GM12878 (cell line): ENCODE data around the gene IL4. TPM values are rescaled to one million over a fixed set of nuclear protein-coding genes. Genes with fewer than 3 reads are reported as not detected.

ENCODE experiments used
- CHD2 ChIP-seq: IDR thresholded peaks from 2 replicates; pipeline ENCODE4 v1.6.1; 2011; ENCODE audit warnings: low read depth, low read length, improper control_type of control experiment, borderline replicate concordance
- FOXM1 ChIP-seq: IDR thresholded peaks from 2 replicates; pipeline ENCODE4 v1.6.1; 2012; ENCODE audit warnings: low read depth, mild to moderate bottlenecking, inconsistent platforms, low read length, moderate library complexity
- HDAC2 ChIP-seq: fragments of 200-600 bp; sonication (generic); IDR thresholded peaks from 2 replicates; pipeline ENCODE4 v1.6.1; 2017
- HDAC6 ChIP-seq: fragments of 200-600 bp; sonication (generic); IDR thresholded peaks from one replicate; pipeline ENCODE4 v1.8.0; 2017; ENCODE audit warnings: antibody characterized with exemption; ENCODE audit not compliant: unreplicated experiment
- IKZF1 ChIP-seq: fragments of 450-650 bp; conservative IDR thresholded peaks from 2 replicates; pipeline ENCODE4 v1.6.1; 2017; ENCODE audit warnings: antibody characterized with exemption, mild to moderate bottlenecking
- MTA2 ChIP-seq: fragments of 450-650 bp; IDR thresholded peaks from 2 replicates; pipeline ENCODE4 v1.6.1; 2016; ENCODE audit warnings: low read depth, mild to moderate bottlenecking, moderate library complexity
- MYB ChIP-seq: fragments of 150-350 bp; IDR thresholded peaks from 2 replicates; pipeline ENCODE4 v1.6.1; 2014; ENCODE audit warnings: mild to moderate bottlenecking, low read depth, low read length, borderline replicate concordance
- NFIC ChIP-seq: IDR thresholded peaks from 2 replicates; pipeline ENCODE4 v1.6.1; 2012; ENCODE audit warnings: low read depth, mild to moderate bottlenecking, inconsistent platforms, low read length, moderate library complexity
- SMAD5 ChIP-seq: IDR thresholded peaks from 2 replicates; pipeline ENCODE4 v1.6.1; 2016; ENCODE audit warnings: antibody characterized with exemption, low read depth
- polyA plus RNA-seq, 11 experiments: library from polyadenylated mRNA; depleted of rRNA in 4 of 11; unstranded in 6 of 11; stranded (reverse) in 5 of 11; fragments of >200 nt; fragmentation: Nextera tagmentation in 4 of 11; fragmentation: Illumina TruSeq in 1 of 11; extraction: Ambion mirVana in 4 of 11; extraction: Trizol in 1 of 11; gene quantifications; 1 replicate in 1 of 11; 2 replicates in 10 of 11; pipeline versions ENCODE4 v1.2.1 to v1.2.3, GENCODE V29; 2011 to 2016; ENCODE audit warnings: inconsistent platforms in 2 of 11, missing spikeins in 2 of 11, low read depth in 1 of 11
- total RNA-seq, 4 experiments: library from RNA; depleted of rRNA in 3 of 4; stranded (reverse); fragments of >200 nt in 3 of 4; fragmentation: Illumina TruSeq in 1 of 4; extraction: Trizol in 1 of 4; gene quantifications; 2 replicates each; pipeline versions ENCODE4 v1.2.1 to v1.2.3, GENCODE V29; 2013 to 2021
- TF ChIP-seq, protein P1 (sequence below): IDR thresholded peaks from 2 replicates; pipeline ENCODE4 v1.6.1; 2012; ENCODE audit warnings: low read depth, low read length, improper control_type of control experiment
- TF ChIP-seq, protein P2 (sequence below): IDR thresholded peaks from 2 replicates; pipeline ENCODE4 v1.6.1; 2012; ENCODE audit warnings: mild to moderate bottlenecking, low read depth, low read length
- TF ChIP-seq, protein P3 (sequence below): fragments of 450-650 bp; IDR thresholded peaks from 2 replicates; pipeline ENCODE4 v1.6.1; 2016; ENCODE audit warnings: mild to moderate bottlenecking
- TF ChIP-seq, protein P4 (sequence below): fragments of 450-650 bp; IDR thresholded peaks from 2 replicates; pipeline ENCODE4 v1.6.1; 2017; ENCODE audit warnings: mild to moderate bottlenecking, low read depth, inconsistent platforms; ENCODE audit not compliant: poor library complexity, severe bottlenecking
- TF ChIP-seq, protein P5 (sequence below): IDR thresholded peaks from 2 replicates; pipeline ENCODE4 v1.6.1; 2012; ENCODE audit warnings: low read depth, low read length, improper control_type of control experiment

Gene IL4
- total and polyA plus RNA-seq, 10 of the 15 experiments (the other 5 are each of a cell fraction or from before 2014, with no cell fraction given), result 0.20 to 0.80 (median 0.50) TPM; not detected in 7

DNA sequence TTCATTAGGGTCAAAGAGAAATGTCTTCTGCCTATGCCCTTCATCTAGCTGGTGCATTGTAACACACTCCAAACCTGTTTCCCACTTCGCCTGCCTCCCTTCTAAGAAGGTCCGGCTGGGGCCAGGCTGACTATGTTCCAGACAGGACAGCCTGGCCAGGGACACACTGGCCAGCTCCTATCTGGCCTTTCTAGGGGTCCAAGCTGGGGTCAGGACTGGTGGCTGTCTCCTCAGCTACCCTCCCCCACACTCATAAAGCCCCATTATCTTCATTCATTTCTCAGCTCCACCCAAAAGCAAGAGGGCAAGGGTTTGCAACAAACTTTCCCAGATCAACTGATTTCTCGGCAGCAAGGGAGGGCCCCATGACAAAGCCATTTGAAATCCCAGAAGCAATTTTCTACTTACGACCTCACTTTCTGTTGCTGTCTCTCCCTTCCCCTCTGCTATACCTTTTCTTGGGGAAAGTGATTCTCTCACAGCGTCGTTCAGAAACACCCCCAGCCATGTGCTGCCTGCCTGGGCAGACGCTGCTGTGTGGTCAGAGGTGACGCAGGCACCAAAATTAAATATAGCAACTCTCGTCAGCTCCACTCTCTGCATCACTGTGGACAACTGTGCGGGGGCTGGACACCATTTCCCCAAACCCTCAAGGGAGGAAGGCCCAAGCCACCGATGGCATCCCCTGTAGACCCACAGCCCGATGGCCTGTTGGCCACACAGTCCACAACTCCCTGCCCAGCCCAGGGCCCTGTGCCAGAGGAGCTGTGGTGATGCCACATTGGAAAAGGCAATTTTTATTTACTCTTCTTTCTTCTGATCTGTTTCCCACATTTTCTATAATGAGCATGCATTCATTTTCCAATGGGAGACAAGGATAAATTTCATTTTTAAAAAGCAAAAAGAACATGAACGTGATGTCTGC is 9.8 kb upstream of the IL4 start (continued):
- TF ChIP-seq, protein P1, sequence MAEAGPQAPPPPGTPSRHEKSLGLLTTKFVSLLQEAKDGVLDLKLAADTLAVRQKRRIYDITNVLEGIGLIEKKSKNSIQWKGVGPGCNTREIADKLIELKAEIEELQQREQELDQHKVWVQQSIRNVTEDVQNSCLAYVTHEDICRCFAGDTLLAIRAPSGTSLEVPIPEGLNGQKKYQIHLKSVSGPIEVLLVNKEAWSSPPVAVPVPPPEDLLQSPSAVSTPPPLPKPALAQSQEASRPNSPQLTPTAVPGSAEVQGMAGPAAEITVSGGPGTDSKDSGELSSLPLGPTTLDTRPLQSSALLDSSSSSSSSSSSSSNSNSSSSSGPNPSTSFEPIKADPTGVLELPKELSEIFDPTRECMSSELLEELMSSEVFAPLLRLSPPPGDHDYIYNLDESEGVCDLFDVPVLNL, result no peak
- TF ChIP-seq, protein P2, sequence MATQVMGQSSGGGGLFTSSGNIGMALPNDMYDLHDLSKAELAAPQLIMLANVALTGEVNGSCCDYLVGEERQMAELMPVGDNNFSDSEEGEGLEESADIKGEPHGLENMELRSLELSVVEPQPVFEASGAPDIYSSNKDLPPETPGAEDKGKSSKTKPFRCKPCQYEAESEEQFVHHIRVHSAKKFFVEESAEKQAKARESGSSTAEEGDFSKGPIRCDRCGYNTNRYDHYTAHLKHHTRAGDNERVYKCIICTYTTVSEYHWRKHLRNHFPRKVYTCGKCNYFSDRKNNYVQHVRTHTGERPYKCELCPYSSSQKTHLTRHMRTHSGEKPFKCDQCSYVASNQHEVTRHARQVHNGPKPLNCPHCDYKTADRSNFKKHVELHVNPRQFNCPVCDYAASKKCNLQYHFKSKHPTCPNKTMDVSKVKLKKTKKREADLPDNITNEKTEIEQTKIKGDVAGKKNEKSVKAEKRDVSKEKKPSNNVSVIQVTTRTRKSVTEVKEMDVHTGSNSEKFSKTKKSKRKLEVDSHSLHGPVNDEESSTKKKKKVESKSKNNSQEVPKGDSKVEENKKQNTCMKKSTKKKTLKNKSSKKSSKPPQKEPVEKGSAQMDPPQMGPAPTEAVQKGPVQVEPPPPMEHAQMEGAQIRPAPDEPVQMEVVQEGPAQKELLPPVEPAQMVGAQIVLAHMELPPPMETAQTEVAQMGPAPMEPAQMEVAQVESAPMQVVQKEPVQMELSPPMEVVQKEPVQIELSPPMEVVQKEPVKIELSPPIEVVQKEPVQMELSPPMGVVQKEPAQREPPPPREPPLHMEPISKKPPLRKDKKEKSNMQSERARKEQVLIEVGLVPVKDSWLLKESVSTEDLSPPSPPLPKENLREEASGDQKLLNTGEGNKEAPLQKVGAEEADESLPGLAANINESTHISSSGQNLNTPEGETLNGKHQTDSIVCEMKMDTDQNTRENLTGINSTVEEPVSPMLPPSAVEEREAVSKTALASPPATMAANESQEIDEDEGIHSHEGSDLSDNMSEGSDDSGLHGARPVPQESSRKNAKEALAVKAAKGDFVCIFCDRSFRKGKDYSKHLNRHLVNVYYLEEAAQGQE, result no peak
- TF ChIP-seq, protein P3, sequence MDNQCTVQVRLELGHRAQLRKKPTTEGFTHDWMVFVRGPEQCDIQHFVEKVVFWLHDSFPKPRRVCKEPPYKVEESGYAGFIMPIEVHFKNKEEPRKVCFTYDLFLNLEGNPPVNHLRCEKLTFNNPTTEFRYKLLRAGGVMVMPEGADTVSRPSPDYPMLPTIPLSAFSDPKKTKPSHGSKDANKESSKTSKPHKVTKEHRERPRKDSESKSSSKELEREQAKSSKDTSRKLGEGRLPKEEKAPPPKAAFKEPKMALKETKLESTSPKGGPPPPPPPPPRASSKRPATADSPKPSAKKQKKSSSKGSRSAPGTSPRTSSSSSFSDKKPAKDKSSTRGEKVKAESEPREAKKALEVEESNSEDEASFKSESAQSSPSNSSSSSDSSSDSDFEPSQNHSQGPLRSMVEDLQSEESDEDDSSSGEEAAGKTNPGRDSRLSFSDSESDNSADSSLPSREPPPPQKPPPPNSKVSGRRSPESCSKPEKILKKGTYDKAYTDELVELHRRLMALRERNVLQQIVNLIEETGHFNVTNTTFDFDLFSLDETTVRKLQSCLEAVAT, result peak; percentile 82
- no peak for TF ChIP-seq HDAC2
- no peak for TF ChIP-seq SMAD5
- 0 out of 2 replicates have a peak, but pooled peaks have one; percentile 55 for TF ChIP-seq MYB
- TF ChIP-seq CHD2, result peak; percentile 95
- TF ChIP-seq NFIC, result no peak
- no peak for TF ChIP-seq HDAC6
- TF ChIP-seq, protein P4, sequence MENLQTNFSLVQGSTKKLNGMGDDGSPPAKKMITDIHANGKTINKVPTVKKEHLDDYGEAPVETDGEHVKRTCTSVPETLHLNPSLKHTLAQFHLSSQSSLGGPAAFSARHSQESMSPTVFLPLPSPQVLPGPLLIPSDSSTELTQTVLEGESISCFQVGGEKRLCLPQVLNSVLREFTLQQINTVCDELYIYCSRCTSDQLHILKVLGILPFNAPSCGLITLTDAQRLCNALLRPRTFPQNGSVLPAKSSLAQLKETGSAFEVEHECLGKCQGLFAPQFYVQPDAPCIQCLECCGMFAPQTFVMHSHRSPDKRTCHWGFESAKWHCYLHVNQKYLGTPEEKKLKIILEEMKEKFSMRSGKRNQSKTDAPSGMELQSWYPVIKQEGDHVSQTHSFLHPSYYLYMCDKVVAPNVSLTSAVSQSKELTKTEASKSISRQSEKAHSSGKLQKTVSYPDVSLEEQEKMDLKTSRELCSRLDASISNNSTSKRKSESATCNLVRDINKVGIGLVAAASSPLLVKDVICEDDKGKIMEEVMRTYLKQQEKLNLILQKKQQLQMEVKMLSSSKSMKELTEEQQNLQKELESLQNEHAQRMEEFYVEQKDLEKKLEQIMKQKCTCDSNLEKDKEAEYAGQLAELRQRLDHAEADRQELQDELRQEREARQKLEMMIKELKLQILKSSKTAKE, result peak; percentile 93
- TF ChIP-seq, protein P5, sequence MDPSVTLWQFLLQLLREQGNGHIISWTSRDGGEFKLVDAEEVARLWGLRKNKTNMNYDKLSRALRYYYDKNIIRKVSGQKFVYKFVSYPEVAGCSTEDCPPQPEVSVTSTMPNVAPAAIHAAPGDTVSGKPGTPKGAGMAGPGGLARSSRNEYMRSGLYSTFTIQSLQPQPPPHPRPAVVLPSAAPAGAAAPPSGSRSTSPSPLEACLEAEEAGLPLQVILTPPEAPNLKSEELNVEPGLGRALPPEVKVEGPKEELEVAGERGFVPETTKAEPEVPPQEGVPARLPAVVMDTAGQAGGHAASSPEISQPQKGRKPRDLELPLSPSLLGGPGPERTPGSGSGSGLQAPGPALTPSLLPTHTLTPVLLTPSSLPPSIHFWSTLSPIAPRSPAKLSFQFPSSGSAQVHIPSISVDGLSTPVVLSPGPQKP, result 0 out of 2 replicates have a peak, but pooled peaks have one; percentile 40
- no peak for TF ChIP-seq FOXM1
- peak; percentile 97 for TF ChIP-seq IKZF1
- TF ChIP-seq MTA2, result peak; percentile 97
